ENCODE data around the gene KIF5C.

Gene KIF5C

GRCh38 chr2:148867079-148867769, 7.8 kb upstream of the KIF5C start (continued):
- TF ChIP-seq POU6F1 (CRISPR knock-in tag; IDR thresholded peaks at IDR 0.05; ENCODE audit: borderline replicate concordance, low read depth): no peak
- no peak for TF ChIP-seq TCF4 (CRISPR knock-in tag; IDR thresholded peaks at IDR 0.05; ENCODE audit: borderline replicate concordance)
- no peak for TF ChIP-seq PPARA (CRISPR knock-in tag; IDR thresholded peaks at IDR 0.05; ENCODE audit: borderline replicate concordance)

- peak; percentile 67 for ATAC-seq
- no peak for TF ChIP-seq RARB (CRISPR knock-in tag; IDR thresholded peaks at IDR 0.05)
- no peak for TF ChIP-seq ZNF70 (CRISPR knock-in tag; IDR thresholded peaks at IDR 0.05)
- no peak for TF ChIP-seq CSDC2 (CRISPR knock-in tag; IDR thresholded peaks at IDR 0.05)
- TF ChIP-seq ARNTL (CRISPR knock-in tag; IDR thresholded peaks at IDR 0.05; ENCODE audit: borderline replicate concordance, low read depth): no peak
- no peak for TF ChIP-seq ZFP3 (CRISPR knock-in tag; IDR thresholded peaks at IDR 0.05)
- TF ChIP-seq ZFP30 (CRISPR knock-in tag; IDR thresholded peaks at IDR 0.05): no peak
- no peak for TF ChIP-seq ISL1 (CRISPR knock-in tag; IDR thresholded peaks at IDR 0.05)
- no peak for TF ChIP-seq PATZ1 (CRISPR knock-in tag; IDR thresholded peaks at IDR 0.05; ENCODE audit: borderline replicate concordance)
- TF ChIP-seq ZC3H10 (CRISPR knock-in tag; IDR thresholded peaks at IDR 0.05): no peak
- TF ChIP-seq CSRNP3 (CRISPR knock-in tag; IDR thresholded peaks at IDR 0.05): no peak
- TF ChIP-seq ESRRG (CRISPR knock-in tag; IDR thresholded peaks at IDR 0.05): no peak
Measured at GRCh38 chr2:148875387-148876051, 492 bp downstream of the KIF5C start.

- TF ChIP-seq ISL1 (CRISPR knock-in tag; IDR thresholded peaks at IDR 0.05): no peak
- TF ChIP-seq GLIS3 (CRISPR knock-in tag; IDR thresholded peaks at IDR 0.05): no peak
- no peak for TF ChIP-seq ZNF565 (CRISPR knock-in tag; conservative IDR thresholded peaks at IDR 0.05; ENCODE audit: low read depth)
- TF ChIP-seq RARB (CRISPR knock-in tag; IDR thresholded peaks at IDR 0.05): no peak
- no peak for TF ChIP-seq ZFP30 (CRISPR knock-in tag; IDR thresholded peaks at IDR 0.05)
- no peak for TF ChIP-seq CSDC2 (CRISPR knock-in tag; IDR thresholded peaks at IDR 0.05)
- TF ChIP-seq ESRRG (CRISPR knock-in tag; IDR thresholded peaks at IDR 0.05): no peak
- ATAC-seq: peak; percentile 10; the same call in 2 of the 3 replicates
Measured at GRCh38 chr2:148876202-148876594, 1.2 kb downstream of the KIF5C start.

- ATAC-seq: no peak; the same call in 2 of the 3 replicates
- no peak for TF ChIP-seq TOX (CRISPR knock-in tag; IDR thresholded peaks at IDR 0.05; ENCODE audit: borderline replicate concordance)
- no peak for TF ChIP-seq ZNF70 (CRISPR knock-in tag; IDR thresholded peaks at IDR 0.05)
- no peak for TF ChIP-seq CSDC2 (CRISPR knock-in tag; IDR thresholded peaks at IDR 0.05)
- TF ChIP-seq ZNF8 (CRISPR knock-in tag; IDR thresholded peaks at IDR 0.05): no peak
- TF ChIP-seq TSHZ2 (CRISPR knock-in tag; IDR thresholded peaks at IDR 0.05): no peak
- TF ChIP-seq POU6F1 (CRISPR knock-in tag; IDR thresholded peaks at IDR 0.05; ENCODE audit: borderline replicate concordance, low read depth): no peak
- TF ChIP-seq ISL1 (CRISPR knock-in tag; IDR thresholded peaks at IDR 0.05): no peak
- TF ChIP-seq CSRNP3 (CRISPR knock-in tag; IDR thresholded peaks at IDR 0.05): no peak
- no peak for TF ChIP-seq TCF4 (CRISPR knock-in tag; IDR thresholded peaks at IDR 0.05; ENCODE audit: borderline replicate concordance)
- no peak for TF ChIP-seq SNAI2 (CRISPR knock-in tag; IDR thresholded peaks at IDR 0.05)
- TF ChIP-seq OSR1 (CRISPR knock-in tag; IDR thresholded peaks at IDR 0.05): no peak
- no peak for TF ChIP-seq BACH2 (CRISPR knock-in tag; IDR thresholded peaks at IDR 0.05; ENCODE audit: borderline replicate concordance)
- TF ChIP-seq PPARA (CRISPR knock-in tag; IDR thresholded peaks at IDR 0.05; ENCODE audit: borderline replicate concordance): no peak
- TF ChIP-seq ESRRG (CRISPR knock-in tag; IDR thresholded peaks at IDR 0.05): no peak
Measured at GRCh38 chr2:148876595-148877402, 1.8 kb downstream of the KIF5C start.

Data from SK-N-SH treated with all-trans-retinoic acid at 6 μM for 48 hours (cell line).